NCI-H748 (cell line): ENCODE measurements around the gene CPLX1.
A peak's percentile ranks its signal among the peaks of the same experiment; 100 is the strongest.
"Not testable (repeated sequence)": the region's sequence is repeated elsewhere in the genome, so short reads cannot be mapped to it uniquely, and the experiment has no call there.

Experiments
- DNase-seq: peaks from one replicate; lab custom pipeline; 2025; ENCODE audit not compliant: unreplicated experiment; lab: John Stamatoyannopoulos, UW

The CPLX1 gene

DNA sequence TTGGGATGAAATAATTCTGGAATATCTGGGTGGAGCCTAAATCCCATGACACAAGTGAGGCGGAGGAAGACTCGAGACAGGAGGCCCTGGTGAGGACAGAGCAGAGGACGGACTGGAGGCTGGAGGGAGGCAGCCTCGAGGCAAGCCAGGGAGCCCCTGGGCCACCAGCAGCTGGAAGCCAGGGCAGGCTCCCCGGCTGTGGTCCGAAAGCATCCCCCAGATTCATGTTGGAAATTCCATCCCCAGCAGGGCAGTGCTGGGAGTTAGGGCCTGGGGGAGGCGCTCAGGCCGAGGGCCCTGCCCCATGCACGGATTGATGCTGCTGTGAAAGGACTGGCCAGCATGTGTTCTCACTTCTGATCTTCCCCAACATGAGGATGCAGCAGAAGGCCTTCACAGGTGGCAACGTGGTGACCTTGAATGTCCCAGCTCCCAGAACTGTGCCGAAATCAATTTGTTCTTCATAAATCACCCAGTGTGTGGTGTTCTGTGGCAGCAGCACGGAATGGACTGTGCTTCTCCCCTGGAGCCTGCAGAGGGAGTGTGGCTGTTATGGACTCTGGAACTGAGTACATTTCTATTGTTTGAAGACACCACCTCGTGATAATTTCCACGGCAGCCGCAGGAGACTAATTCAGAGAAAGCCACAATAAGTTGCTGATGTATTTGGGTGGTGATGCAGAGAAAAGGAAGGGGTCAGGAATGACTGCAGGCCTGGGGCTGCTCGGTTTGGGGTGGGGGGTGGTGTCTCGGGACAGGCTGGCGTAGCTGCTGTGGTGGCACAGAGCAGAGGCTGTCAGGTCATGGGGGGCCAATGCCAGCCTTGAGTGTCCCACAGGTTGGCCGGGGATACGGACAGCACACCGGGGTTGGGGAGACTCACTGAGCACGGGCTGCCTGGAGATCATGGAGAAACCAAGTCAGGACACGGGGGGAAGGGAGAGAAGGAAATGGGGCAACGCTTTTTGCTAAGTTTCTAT is 63.4 kb downstream of the CPLX1 start:
- no peak for DNase-seq

DNA sequence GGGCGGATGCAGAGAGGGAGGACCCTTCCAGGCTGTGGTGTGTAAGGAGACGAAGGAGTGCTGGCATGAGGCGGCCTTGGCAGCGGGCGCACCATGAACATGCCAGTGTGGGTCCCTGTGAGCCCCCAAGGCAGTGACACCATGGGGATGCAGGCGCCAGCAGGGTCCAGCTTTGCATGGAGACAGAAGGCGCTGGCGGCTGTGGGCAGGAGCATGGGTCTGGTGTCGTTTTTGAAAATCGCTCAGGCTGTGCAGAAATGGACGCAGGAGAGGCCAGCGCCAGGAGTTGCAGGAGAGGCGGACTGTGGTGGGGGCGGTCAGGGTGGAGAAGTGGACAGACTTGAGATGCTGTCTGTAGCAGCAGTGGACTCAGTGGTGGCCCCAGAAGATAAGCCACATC is 64.2 kb downstream of the CPLX1 start:
- no peak for DNase-seq

GRCh38 chr4:761086-761485 is 64.8 kb downstream of the CPLX1 start:
- DNase-seq: no peak

- DNase-seq: no peak
Measured at GRCh38 chr4:760616-761015, 65.3 kb downstream of the CPLX1 start.

DNA sequence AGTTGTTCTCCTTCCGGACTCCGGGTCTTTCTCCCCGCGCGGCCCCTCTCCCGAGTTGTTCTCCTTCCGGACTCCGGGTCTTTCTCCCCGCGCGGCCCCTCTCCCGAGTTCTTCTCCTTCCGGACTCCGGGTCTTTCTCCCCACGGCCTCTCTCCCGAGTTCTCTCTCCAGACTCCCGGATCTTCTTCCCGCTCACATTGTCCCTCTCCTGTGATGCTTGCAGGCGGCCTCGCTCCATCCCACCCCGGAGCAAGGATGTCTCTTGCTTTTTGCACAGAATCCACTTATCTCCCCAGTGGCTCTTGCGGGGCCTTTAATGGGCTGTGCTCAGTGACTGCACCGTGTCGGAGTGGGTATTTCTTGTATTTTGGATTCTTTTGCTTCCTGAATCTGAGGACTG is 66.1 kb downstream of the CPLX1 start:
- not testable (repeated sequence) for DNase-seq

DNA sequence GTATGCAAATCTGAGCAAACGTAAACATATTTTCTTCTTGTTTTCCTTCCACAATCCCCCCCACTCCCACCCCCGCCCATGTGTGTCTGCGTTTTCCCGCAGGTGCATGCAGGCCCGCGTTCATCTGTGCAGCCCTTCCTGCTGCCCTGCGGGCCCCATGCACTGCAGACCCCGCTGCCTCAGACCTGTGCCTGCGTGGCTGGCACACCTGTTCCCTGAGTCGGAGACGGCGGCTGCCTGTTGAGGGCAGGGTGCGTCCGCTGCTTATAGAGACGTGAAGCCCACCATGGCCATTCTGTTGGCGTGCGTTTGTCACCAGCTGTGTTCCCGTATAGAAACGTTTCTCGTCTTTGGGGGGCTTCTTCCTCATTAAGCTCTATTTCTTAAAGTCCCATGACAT is 68.8 kb downstream of the CPLX1 start:
- no peak for DNase-seq

- no peak for DNase-seq
Measured at GRCh38 chr4:754221-755120, 71.5 kb downstream of the CPLX1 start.

- not testable (repeated sequence) for DNase-seq
Measured at GRCh38 chr4:753186-753585, 72.7 kb downstream of the CPLX1 start.

GRCh38 chr4:752196-752861 is 73.6 kb downstream of the CPLX1 start:
- DNase-seq: no peak

DNA sequence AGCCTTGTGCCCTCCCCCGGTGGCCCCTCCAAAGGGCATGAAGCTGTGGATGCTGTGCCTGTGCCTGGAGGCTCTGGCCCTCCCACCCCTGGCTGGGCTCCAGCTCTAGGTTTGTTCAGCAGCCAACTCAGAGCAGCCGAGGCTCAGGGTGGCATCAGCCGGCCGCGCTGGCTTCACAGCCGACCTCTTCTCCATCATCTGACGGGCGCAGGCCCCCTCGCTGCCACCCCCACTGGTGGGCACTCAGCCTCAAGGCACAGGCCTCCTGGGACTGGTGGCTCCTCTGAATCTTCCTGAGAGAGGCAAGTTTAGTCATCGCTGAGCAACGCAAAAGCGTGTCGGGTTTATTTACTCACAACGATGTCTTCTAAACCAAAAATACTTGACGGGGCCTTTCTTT is 74.3 kb downstream of the CPLX1 start:
- no peak for DNase-seq

GRCh38 chr4:749698-750666 is 75.9 kb downstream of the CPLX1 start:
- no peak for DNase-seq

GRCh38 chr4:748461-748860 is 77.5 kb downstream of the CPLX1 start:
- DNase-seq: no peak

- DNase-seq: no peak
Measured at GRCh38 chr4:747546-748170, 78.3 kb downstream of the CPLX1 start.

- DNase-seq: no peak
Measured at GRCh38 chr4:744212-744841, 81.6 kb downstream of the CPLX1 start.

DNA sequence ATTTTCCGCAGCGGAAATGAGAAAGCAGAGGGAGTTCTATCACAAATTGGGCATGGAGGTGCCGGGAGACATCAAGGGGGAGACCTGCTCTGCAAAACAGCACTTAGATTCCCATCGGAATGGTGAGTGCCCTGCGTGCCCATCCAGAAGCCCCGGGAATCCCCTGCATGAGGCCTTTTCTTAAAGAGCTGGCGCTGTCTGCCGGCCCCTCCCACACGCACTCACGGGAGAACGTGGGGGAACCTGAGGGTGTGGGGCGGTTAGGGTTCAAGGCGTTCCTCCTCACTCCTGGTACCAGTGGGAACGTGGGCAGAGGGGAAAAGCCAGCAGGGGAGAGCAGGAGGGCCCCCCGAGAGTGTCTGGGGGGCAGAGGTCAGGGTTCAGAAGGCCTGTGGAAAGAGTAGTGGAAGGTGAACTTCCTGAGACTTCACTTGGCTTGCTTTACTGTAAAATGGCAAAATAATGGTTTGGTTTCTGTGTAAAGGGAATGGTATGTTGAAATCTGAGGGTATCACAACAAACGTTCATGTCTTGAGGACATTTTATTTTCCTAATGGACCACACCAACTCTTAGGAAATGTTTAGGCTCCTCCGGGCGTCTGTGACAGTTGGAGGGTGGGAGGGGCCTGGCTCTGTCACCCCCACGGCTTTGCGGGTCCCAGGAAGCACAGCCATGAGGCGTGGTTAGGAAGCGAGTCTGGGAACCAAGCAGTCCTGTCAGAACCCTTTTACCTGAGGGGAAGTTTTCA is 82.3 kb downstream of the CPLX1 start:
- DNase-seq: no peak

DNA sequence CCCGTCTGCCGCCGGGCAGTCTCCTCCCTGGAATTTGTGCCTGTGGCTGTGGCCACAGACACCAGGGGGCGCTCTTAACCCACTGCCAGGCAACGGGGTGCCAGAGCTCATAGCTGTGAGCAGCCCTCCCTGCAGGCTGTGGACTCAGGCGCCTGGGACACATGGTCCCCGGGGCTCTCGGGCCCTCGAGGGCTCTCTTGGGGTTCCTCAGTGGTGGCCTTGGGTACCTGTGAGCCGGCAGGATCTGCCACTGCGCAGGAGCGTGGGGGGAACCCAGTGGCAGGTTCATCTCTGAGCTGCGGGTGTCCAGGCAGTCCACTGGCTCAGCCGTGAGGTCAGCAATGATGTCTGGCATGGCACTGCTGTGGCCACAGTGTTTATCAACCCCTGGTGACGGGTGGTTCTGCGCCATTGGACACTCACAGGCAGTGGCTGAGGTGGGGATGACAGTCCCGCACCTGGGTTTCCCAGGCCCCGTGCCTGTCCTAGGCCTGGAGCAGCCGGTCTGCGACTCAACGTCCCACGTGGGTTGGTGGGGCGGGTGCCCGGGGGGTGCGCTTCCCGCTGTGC is 83.1 kb downstream of the CPLX1 start:
- peak; percentile 13 for DNase-seq

GRCh38 chr4:742096-742741 is 83.7 kb downstream of the CPLX1 start:
- no peak for DNase-seq
